Endothelial cell of umbilical vein (primary cell): ENCODE results near the gene NINL. TPM values are rescaled to one million over a fixed set of nuclear protein-coding genes. Genes with fewer than 3 reads are reported as not detected.

ENCODE experiments used
- BruUV-seq: library from RNA; stranded (reverse); fragments of 400-500 nt; replicated peaks from 2 replicates; lab custom pipeline; 2021; lab: Mats Ljungman, UMichigan
- CTCF ChIA-PET: fragments of 300-600, 350-600 bp; sonication (Branson Sonifier 250); formaldehyde crosslinking; loops from one replicate; lab custom pipeline; 2021; ENCODE audit warnings: antibody characterized with exemption, inconsistent platforms; lab: Charles Lee
- POLR2A ChIA-PET: fragments of 300-600, 350-600 bp; sonication (Branson Sonifier 250); formaldehyde crosslinking; loops from one replicate; lab custom pipeline; 2021; ENCODE audit warnings: antibody characterized with exemption, inconsistent platforms; lab: Charles Lee
- DNase-seq: peaks from one replicate; pipeline ENCODE4 v3.0.0-alpha.2; 2011; ENCODE audit warnings: low read depth, low spot score
- FAIRE-seq: peaks from 2 replicates; lab custom pipeline; 2011; peaks lifted over from hg19 to GRCh38; lab: Jason Lieb, UNC
- H2AFZ ChIP-seq: 2 replicates; pipeline ENCODE4 v1.6.0; 2012; ENCODE audit warnings: low read depth, low read length, control low read depth, inconsistent platforms
- H3K27ac ChIP-seq: 2 replicates; pipeline ENCODE4 v1.5.1; 2011; ENCODE audit warnings: low read depth, mild to moderate bottlenecking, control low read depth, low read length, moderate library complexity; ENCODE audit not compliant: insufficient read depth
- H3K27me3 ChIP-seq, 2 experiments: 2 replicates each; pipeline versions ENCODE4 v1.6.0 to v1.6.1; 2011; ENCODE audit warnings: low read length in 2 of 2, mixed read lengths in 1 of 2; ENCODE audit not compliant: control insufficient read depth in 2 of 2, insufficient read depth in 2 of 2
- H3K36me3 ChIP-seq, 2 experiments: 2 replicates in 1 of 2; 3 replicates in 1 of 2; pipeline ENCODE4 v1.5.1; 2011; ENCODE audit warnings: low read length in 2 of 2, mild to moderate bottlenecking in 1 of 2, moderate library complexity in 1 of 2; ENCODE audit not compliant: control insufficient read depth in 2 of 2, insufficient read depth in 2 of 2; ENCODE audit errors: extremely low read depth in 1 of 2
- H3K4me1 ChIP-seq: 3 replicates; pipeline ENCODE4 v1.5.1; 2011; ENCODE audit warnings: mild to moderate bottlenecking, low read length; ENCODE audit not compliant: control insufficient read depth, insufficient read depth; ENCODE audit errors: extremely low read depth
- H3K4me2 ChIP-seq: 2 replicates; pipeline ENCODE4 v1.6.1; 2011; ENCODE audit warnings: low read length, control low read depth, mixed read lengths; ENCODE audit not compliant: insufficient read depth
- H3K4me3 ChIP-seq, 3 experiments: fragments of 200-600 bp in 1 of 3; sonication (generic), shearing (Covaris generic) in 1 of 3; replicated peaks in 1 of 3; 2 replicates each; pipeline ENCODE4 v1.5.1; 2011 to 2016; ENCODE audit warnings: control low read depth in 3 of 3, low read length in 3 of 3, mild to moderate bottlenecking in 2 of 3, inconsistent platforms in 1 of 3, low read depth in 1 of 3, moderate library complexity in 1 of 3; ENCODE audit not compliant: insufficient read depth in 1 of 3
- H3K79me2 ChIP-seq: 2 replicates; pipeline ENCODE4 v1.6.0; 2012; ENCODE audit warnings: low read length, inconsistent platforms; ENCODE audit not compliant: control insufficient read depth, insufficient read depth
- H3K9ac ChIP-seq: replicated peaks from 2 replicates; pipeline ENCODE3; 2011; ENCODE audit warnings: low read length, control low read depth; ENCODE audit not compliant: insufficient read depth; ENCODE audit errors: extremely low read depth
- H3K9me1 ChIP-seq: replicated peaks from 3 replicates; pipeline ENCODE4 v1.6.0; 2011; ENCODE audit warnings: mild to moderate bottlenecking, low read length; ENCODE audit not compliant: control insufficient read depth, insufficient read depth; ENCODE audit errors: extremely low read depth
- H3K9me3 ChIP-seq: replicated peaks from 2 replicates; pipeline ENCODE4 v1.5.1; 2012; ENCODE audit warnings: low read length, inconsistent platforms; ENCODE audit not compliant: control insufficient read depth, insufficient read depth
- H4K20me1 ChIP-seq: replicated peaks from 2 replicates; pipeline ENCODE3; 2011; ENCODE audit warnings: mild to moderate bottlenecking, low read length; ENCODE audit not compliant: control insufficient read depth, insufficient read depth; ENCODE audit errors: extremely low read depth
- CTCF ChIP-seq, 2 donors: IDR thresholded peaks; 1 replicate in 1 of 2; 2 replicates in 1 of 2; pipeline ENCODE4 v1.5.1; 2011; ENCODE audit warnings: low read length in 2 of 2, mild to moderate bottlenecking in 2 of 2, moderate library complexity in 2 of 2, control low read depth in 1 of 2, inconsistent platforms in 1 of 2, low read depth in 1 of 2; ENCODE audit not compliant: insufficient read depth in 1 of 2; ENCODE audit errors: extremely low read depth in 1 of 2
- EZH2 ChIP-seq: IDR thresholded peaks from 2 replicates; pipeline ENCODE4 v1.6.1; 2012; ENCODE audit warnings: borderline replicate concordance, low read depth, mild to moderate bottlenecking, moderate library complexity, low read length, inconsistent platforms; ENCODE audit not compliant: severe bottlenecking
- FOS ChIP-seq: IDR thresholded peaks from 2 replicates; pipeline ENCODE4 v1.6.1; 2011; ENCODE audit warnings: mild to moderate bottlenecking, low read length, moderate library complexity, borderline replicate concordance; ENCODE audit not compliant: insufficient read depth
- GATA2 ChIP-seq: IDR thresholded peaks from 2 replicates; pipeline ENCODE4 v1.7.0; 2011; ENCODE audit warnings: low read depth, mild to moderate bottlenecking, moderate library complexity, mixed read lengths, low read length; ENCODE audit not compliant: insufficient read length, insufficient read depth
- JUN ChIP-seq: IDR thresholded peaks from 2 replicates; pipeline ENCODE4 v1.6.1; 2011; ENCODE audit warnings: borderline replicate concordance, low read depth; ENCODE audit not compliant: insufficient read length, insufficient read depth
- MAX ChIP-seq: IDR thresholded peaks from 2 replicates; pipeline ENCODE4 v1.6.1; 2011; ENCODE audit not compliant: insufficient read depth, insufficient read length
- MYC ChIP-seq: IDR thresholded peaks from one replicate; pipeline ENCODE4 v1.6.1; 2011; ENCODE audit warnings: mild to moderate bottlenecking, low read depth, low read length
- POLR2A ChIP-seq: IDR thresholded peaks from 2 replicates; pipeline ENCODE4 v1.6.1; 2012; ENCODE audit warnings: low read depth, mild to moderate bottlenecking, control low read depth, low read length
- POLR2AphosphoS5 ChIP-seq: IDR thresholded peaks from 2 replicates; pipeline ENCODE4 v1.6.1; 2012; ENCODE audit warnings: low read depth, mild to moderate bottlenecking, control low read depth, low read length, moderate library complexity; ENCODE audit not compliant: insufficient read depth
- dilution Hi-C: fragments of 300-500 bp; cut with MboI; formaldehyde crosslinking; loops from one replicate; pipeline ENCODE4 v1.15.0; 2019; ENCODE audit warnings: low sequenced_read_pairs; ENCODE audit not compliant: extremely low pct_ligation_motif_present
- intact Hi-C: fragments of 100-400 bp; cut with micrococcal nuclease; formaldehyde crosslinking; loops from one replicate; pipeline ENCODE4 v1.10.0; 2022
- polyA plus RNA-seq, 4 experiments: library from polyadenylated mRNA; depleted of rRNA in 3 of 4; stranded (reverse) in 3 of 4; unstranded in 1 of 4; fragments of >200 nt; gene quantifications; 2 replicates each; pipeline versions ENCODE4 v1.2.1 to v1.2.3, GENCODE V29; 2011 to 2012; ENCODE audit warnings: missing spikeins in 1 of 4
- total RNA-seq: library from RNA; stranded (reverse); gene quantifications from 2 replicates; pipeline ENCODE4 v1.2.3, GENCODE V29; 2021

The NINL gene
- total and polyA plus RNA-seq, 2 donors (not counting 3 experiments of a cell fraction or from before 2014, with no cell fraction given): 13.2 to 25.5 TPM

- DNase-seq: peak; percentile 92
- Histone ChIP-seq H3K4me2 (peak overlapping the region; percentile 47), H3K4me1 (peaks cover 33% of the 10 kb centered on the region), H3K9ac (peak overlapping the region; percentile 49), H3K4me3 (no peak overlapping the region), H3K27ac (peak overlapping the region; percentile 53), H4K20me1 (no peaks in the 10 kb centered on the region), H3K79me2 (no peaks in the 10 kb centered on the region), H3K36me3 (peaks cover 0 to 27% of the 10 kb centered on the region in 2 experiments), H3K27me3 (no peaks in the 10 kb centered on the region), H3K9me1 (no peaks in the 10 kb centered on the region), H2AFZ (no peak overlapping the region), H3K9me3 (no peaks in the 10 kb centered on the region)
- BruUV-seq: no TSS peak
- TF ChIP-seq JUN (peak; percentile 86), MAX (peak; percentile 67), POLR2AphosphoS5 (peak; percentile 29), GATA2 (no peak), EZH2 (no peak), MYC (no peak), FOS (peak; percentile 56), POLR2A (no peak), CTCF (IDR thresholded peaks at IDR 0.05; ENCODE audit: extremely low read depth in 1 of 2, insufficient read depth in 1 of 2, low read depth in 1 of 2, low read length in 2 of 2) (no peak)
- intact Hi-C loops: loop anchor here (1.0 to 5.0 kb wide), 4 partner anchors 23 to 138 kb away; no protein-coding TSS in a partner anchor
- ChIA-PET POLR2A (no interaction called here), CTCF (interaction anchor here (1.4 kb wide), 1 partner anchor 56 kb away, joined by 5 read pairs; no protein-coding TSS in a partner anchor)
- peak; percentile 90 for FAIRE-seq
- dilution Hi-C loops: no loop called here
Observed at GRCh38 chr20:25484911-25485511, 100.3 kb downstream of the NINL start.
